Measurements from ENCODE around the gene RAB6B.

GRCh38 chr3:133883641-133884040, 12.0 kb downstream of the RAB6B start:
- TF ChIP-seq CTCF (IDR thresholded peaks at IDR 0.05; ENCODE audit: poor library complexity) (no peak), EZH2phosphoT487 (IDR thresholded peaks at IDR 0.05; ENCODE audit: low read depth, severe bottlenecking, unreplicated experiment) (no peak)
